Coronary artery (tissue), 2 donors: ENCODE measurements around the gene KPNB1.

ENCODE experiments used
- DNase-seq: peaks from one replicate; pipeline ENCODE4 v3.0.0-alpha.2; 2017; ENCODE audit warnings: low spot score
- H3K27ac ChIP-seq, 2 donors: fragments of 200-600 bp; sonication (generic); one replicate each; pipeline ENCODE4 v1.5.1; 2016 to 2019
- H3K4me3 ChIP-seq: fragments of 200-600 bp; sonication (generic); 2 replicates; pipeline ENCODE4 v1.5.1; 2016; ENCODE audit warnings: mild to moderate bottlenecking, moderate library complexity
- TF ChIP-seq, protein P1 (sequence below): fragments of 200-600 bp; sonication (generic); IDR thresholded peaks from one replicate; pipeline ENCODE4 v1.5.1; 2019; ENCODE audit warnings: antibody characterized with exemption

Gene KPNB1

DNA sequence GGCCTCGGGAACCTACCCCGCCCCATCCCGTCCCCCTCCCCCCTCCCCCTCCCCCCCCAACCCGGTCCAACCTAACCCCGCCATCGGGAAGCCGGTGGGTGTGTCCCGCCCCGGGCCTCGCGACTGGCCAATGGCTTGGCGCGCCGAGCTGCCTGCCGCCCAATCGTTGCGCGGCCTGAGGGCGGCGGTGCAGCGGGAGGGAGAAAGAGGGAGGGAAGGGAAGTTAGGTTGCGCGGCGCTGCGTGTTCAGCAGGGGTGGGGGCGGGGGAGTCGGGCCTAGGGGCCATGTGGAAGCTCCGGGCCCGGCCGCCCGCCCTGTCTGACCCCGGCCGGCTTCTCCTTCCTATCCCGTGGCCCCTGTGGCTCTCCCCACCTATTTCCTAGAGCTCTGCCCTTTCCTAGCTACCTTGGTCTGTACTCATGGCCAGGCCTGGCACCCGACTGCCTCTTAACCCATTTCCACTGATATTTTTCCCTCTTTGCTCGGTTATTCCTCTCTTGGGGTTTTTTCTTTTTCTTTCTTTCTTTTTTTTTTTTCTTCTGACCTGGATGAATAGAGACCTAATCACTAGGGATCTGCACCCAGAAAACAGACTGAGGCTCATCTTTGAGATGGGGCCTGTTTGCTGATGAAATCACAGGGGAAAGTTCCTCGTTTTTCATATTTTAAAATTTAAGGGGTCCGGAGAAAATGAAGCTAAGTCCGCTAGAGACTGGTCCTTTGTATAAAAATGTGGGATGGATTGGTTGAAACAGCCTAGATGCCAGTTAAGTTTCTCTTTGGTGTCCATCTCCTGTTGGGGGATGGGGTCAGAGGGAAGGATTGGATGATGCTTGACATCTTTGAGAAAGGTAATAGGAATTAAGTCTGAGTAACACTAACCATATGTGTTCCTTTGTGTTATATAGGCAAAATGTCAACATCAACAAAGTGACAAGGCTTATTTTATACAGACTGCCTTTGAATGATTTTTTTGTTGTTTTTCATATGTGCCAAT is 1.1 kb downstream of the KPNB1 start:
- Histone ChIP-seq H3K27ac (peak overlapping the region; percentile 92 to 98), H3K4me3 (peak overlapping the region; percentile 94)
- DNase-seq = peak; percentile 97
- TF ChIP-seq, protein P1, sequence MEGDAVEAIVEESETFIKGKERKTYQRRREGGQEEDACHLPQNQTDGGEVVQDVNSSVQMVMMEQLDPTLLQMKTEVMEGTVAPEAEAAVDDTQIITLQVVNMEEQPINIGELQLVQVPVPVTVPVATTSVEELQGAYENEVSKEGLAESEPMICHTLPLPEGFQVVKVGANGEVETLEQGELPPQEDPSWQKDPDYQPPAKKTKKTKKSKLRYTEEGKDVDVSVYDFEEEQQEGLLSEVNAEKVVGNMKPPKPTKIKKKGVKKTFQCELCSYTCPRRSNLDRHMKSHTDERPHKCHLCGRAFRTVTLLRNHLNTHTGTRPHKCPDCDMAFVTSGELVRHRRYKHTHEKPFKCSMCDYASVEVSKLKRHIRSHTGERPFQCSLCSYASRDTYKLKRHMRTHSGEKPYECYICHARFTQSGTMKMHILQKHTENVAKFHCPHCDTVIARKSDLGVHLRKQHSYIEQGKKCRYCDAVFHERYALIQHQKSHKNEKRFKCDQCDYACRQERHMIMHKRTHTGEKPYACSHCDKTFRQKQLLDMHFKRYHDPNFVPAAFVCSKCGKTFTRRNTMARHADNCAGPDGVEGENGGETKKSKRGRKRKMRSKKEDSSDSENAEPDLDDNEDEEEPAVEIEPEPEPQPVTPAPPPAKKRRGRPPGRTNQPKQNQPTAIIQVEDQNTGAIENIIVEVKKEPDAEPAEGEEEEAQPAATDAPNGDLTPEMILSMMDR = no peak

DNA sequence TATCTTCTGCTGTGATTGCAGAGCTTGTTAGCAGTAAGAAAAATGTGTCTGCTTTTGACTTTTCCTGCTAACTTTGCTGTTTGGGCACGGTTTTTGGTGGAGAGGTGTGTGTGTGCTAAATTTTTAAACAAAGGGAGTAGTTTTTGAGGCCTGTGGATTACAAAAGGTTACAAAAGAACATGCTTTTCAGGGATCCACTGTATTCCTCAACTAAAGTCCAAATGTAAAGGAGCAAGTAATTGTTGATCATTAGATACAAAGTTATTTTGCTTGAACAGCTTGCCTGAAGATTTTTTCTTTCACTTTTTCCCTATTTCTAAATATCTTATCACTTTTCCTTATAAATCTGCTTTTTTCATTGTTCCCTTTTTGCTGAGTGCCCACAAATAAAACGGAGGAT is 2.0 kb downstream of the KPNB1 start:
- TF ChIP-seq, protein P1 = no peak
- no peak for DNase-seq
- Histone ChIP-seq H3K4me3 (no peak overlapping the region), H3K27ac (no peak overlapping the region)

DNA sequence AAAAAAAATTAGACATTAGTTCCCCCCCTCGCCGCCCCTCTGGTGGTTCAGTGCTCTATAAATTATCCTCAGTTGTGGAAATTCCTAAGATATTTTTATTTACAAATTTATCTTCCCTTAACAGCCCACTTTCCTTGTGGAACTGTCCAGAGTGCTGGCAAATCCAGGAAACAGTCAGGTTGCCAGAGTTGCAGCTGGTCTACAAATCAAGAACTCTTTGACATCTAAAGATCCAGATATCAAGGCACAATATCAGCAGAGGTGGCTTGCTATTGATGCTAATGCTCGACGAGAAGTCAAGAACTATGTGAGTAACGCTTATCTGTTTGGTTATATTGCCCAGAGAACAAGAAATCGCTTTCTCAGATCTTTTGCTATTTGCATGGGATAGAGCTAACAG is 2.9 kb downstream of the KPNB1 start:
- DNase-seq = no peak
- no peak overlapping the region for H3K4me3 ChIP-seq
- H3K27ac ChIP-seq = no peak overlapping the region
- TF ChIP-seq, protein P1 = no peak

DNA sequence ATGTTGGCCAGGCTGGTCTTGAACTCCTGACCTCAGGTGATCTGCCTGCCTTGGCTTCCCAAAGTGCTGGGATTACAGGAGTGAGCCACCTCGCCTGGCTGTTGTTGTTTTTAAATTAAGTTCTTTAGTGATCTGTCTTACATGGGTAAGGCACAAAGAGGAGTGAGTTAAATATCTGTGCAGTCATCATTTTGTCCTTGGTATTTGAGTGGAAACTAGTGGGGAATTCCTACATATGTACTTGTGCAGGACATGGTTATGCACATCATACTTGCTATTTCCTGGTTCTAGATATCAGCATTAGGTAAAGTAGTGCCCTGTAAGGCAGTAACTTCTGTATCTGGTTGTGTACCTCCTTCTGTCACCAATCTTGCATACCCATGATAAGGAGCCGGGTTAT is 3.7 kb downstream of the KPNB1 start:
- TF ChIP-seq, protein P1 = no peak
- Histone ChIP-seq H3K27ac (no peak overlapping the region), H3K4me3 (no peak overlapping the region)
- no peak for DNase-seq

DNA sequence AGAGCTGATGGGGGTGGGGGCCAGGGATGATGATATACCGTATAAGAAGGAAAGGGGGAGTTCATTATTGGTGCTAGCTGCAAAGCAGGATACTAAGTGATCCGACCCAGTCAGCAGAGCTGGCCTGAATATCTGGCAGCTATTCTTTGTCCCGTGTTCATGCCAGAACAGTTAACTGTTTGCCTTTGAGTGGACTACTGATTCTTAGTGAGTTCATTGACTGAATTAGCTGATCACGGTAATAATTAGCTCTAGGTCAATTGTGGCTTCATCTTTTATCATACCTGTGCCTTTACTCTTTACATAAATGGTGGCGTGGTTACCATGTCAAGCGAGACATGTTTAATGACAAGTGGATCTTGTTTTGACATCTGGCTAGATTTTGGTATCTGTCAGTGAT is 5.3 kb downstream of the KPNB1 start:
- H3K27ac ChIP-seq = no peak overlapping the region

DNA sequence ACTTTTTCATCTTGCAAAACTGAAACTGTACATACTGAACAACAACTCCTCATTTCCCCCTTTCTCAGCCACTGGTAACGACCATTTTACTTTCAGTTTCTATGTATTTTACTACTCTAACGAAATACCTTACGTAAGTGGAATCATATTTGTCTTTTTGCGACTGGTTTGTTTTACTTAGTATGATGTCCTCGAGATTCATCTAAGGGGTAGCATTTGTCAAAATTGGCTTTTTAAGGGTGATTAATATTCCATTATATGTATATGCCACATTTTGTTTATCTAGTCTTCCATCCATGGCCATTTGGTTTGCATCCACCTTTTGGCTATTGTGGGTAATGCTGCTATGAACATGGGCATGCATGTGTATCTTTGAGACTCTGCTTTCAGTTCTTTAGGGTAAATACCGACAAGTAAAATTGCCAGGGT is 10.4 kb downstream of the KPNB1 start:
- H3K4me3 ChIP-seq = no peak overlapping the region
- TF ChIP-seq, protein P1 = no peak
- no peak for DNase-seq
- no peak overlapping the region for H3K27ac ChIP-seq

More for the DNA sequence above, 5.3 kb downstream of the KPNB1 start:
- TF ChIP-seq, protein P1 = no peak
- H3K4me3 ChIP-seq = no peak overlapping the region
- no peak for DNase-seq
